SHP77 treated with DMSO at 0.1 percent for 48 hours (cell line): ENCODE measurements around the gene HNRNPAB.
"Not testable (repeated sequence)": the region's sequence is repeated elsewhere in the genome, so short reads cannot be mapped to it uniquely, and the experiment has no call there.

ENCODE experiments used
- DNase-seq: peaks from one replicate; lab custom pipeline; 2025; lab: John Stamatoyannopoulos, UW

The HNRNPAB gene

DNA sequence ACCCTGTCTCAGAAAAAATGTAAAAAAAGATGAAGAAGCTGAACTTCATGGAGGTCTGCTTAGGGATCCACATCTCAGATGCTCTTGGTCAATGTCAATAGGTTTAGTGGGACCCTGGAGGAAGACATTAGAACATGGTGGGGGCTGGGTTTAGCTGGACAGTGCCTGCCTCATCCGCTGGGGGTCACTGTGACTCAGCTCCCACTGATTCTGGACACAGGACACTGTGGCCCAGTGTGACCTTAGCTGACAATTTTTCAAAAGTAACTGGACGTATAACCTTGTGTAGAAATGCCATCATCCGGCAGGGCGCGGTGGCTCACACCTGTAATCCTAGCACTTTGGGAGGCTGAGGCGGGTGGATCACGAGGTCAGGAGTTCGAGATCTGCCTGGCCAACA, 7.3 kb upstream of the HNRNPAB start:
- no peak for DNase-seq

DNA sequence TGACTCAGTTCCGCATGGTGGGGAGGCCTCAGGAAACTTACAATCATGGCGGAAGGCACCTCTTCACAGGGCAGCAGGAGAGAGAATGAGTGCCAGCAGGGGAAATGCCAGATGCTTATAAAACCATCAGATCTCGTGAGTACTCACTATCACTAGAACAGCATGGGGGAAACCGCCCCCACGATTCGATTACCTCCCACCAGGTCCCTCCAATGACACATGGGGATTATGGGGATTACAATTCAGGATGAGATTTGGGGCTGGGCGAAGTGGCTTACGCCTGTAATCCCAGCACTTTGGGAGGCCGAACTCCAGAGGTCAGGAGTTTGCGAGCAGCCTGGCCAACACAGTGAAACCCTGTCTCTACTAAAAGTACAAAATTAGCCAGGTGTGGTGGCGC, 6.2 kb upstream of the HNRNPAB start:
- DNase-seq, result not testable (repeated sequence)

- no peak for DNase-seq
Measured at GRCh38 chr5:178198706-178199105, 5.6 kb upstream of the HNRNPAB start.

GRCh38 chr5:178199581-178200434, 4.5 kb upstream of the HNRNPAB start:
- DNase-seq, result no peak

- DNase-seq, result no peak
Measured at GRCh38 chr5:178201221-178201926, 3.0 kb upstream of the HNRNPAB start.

DNA sequence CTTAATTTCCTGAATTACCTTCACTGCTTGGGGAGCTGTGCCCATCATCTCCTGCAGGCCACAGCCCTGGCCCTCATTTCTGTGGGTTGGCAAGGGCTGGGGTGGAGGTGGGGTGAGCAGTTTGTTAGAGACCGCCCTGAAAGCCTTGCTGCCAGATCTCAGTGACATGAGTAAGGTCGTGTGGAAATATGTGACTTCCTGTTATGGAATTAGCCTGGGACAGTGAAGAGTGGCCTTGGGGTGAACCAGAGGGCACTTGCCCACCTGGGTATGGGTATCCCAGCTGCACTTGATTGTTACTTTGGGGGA, 2.5 kb upstream of the HNRNPAB start:
- no peak for DNase-seq

- no peak for DNase-seq
Measured at GRCh38 chr5:178202541-178202940, 1.8 kb upstream of the HNRNPAB start.

GRCh38 chr5:178203670-178204181, 607 bp upstream of the HNRNPAB start:
- no peak for DNase-seq

DNA sequence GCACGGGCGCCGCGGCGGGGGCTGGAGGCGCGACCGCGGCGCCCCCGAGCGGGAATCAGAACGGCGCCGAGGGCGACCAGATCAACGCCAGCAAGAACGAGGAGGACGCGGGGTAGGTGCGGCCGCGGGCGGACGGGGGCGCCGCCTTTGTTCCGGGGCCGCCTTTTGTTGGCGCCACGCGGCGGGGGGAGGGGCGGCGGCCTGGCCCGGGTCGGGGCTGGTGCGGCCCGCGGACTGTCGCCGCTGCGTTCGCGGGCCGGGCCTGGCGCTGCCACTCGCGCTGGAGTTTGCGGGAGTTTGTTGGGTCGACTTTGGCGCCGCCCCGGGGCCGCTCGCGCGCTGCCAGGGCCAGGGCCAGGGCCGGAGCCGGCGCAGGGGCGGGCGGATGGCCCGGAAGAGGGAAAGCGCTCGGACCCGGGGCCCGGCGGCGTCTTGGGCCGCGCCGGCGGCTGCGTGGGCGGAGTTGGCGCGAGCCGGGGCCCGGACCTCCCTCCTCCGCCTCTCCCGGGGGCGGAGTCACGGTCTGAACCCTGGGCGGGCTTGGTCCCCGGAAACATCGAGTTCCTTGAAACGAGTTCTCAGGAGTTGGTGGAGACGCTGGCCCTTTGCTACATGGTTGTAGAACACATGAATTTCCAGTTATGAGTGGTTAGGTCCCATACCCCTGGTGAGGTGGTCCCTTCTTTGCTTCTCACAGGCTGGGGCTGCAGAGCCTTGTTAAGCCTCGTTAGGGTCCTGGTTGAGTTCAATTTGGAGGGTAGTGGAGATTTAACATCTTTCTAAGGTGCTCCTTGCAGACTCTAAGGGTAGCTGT, 809 bp downstream of the HNRNPAB start:
- DNase-seq, result no peak

DNA sequence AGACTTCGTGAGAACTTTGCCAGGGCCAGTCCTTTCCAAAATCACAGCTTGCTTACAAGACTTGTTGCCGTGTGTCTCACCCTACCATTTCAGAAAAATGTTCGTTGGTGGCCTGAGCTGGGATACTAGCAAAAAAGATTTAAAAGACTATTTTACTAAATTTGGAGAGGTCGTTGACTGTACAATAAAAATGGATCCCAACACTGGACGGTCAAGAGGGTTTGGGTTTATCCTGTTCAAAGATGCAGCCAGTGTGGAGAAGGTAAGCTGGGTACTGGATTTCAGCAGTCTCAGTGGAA, 1.4 kb downstream of the HNRNPAB start:
- DNase-seq, result no peak

GRCh38 chr5:178206166-178207101, 2.1 kb downstream of the HNRNPAB start:
- DNase-seq, result no peak

- DNase-seq, result no peak
Measured at GRCh38 chr5:178207183-178207916, 3.0 kb downstream of the HNRNPAB start.

DNA sequence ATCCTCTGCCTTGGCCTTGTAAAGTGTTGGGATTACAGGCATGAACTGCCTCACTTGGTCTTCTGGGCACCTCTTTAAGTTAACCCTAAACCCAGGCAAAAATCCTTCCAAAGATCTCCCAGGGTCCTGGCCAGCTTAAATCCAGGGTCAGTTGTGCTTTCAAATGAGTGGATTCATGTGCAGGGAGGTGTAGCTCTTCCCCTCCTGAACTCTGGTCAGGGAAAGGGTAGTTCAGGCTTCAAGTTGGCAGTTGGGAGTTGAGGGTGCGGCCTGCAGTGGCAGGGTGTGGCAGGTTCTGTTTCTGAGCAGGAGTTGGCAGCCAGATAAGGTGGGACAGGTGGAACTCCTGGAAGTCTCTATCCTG, 3.6 kb downstream of the HNRNPAB start:
- DNase-seq, result no peak

DNA sequence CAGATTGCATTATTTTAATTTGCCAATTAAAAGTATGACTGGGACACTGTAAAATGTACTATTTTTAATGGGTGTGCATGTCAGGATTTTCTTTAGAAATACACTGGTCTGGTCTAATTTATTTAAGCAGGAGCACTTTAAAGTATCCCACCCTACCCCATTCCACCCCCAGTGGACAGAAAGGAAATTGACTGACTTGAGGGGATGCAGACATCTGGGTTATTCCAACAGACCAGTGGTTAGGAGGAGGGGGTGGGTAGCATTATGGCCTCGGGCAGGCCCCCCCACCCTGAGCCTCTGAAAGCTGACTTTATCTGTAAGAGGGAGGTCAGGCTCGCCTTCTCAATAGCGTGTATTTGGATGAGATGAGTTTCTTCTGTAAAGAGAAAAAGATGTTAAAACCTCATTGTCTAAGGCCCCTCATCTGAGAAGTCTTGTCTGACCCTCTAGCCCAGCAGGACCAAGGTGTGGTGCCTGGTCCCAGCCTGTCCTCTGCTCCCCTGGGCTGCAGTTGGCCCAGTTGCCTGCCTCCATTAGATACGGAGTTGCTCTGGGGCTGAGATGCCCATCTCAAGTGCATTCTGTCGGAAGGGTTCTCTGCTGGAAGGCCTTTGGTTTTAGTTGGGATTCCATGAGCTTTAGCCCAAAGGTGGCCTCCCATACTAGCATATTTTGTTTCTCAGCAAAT, 4.4 kb downstream of the HNRNPAB start:
- DNase-seq, result no peak

DNA sequence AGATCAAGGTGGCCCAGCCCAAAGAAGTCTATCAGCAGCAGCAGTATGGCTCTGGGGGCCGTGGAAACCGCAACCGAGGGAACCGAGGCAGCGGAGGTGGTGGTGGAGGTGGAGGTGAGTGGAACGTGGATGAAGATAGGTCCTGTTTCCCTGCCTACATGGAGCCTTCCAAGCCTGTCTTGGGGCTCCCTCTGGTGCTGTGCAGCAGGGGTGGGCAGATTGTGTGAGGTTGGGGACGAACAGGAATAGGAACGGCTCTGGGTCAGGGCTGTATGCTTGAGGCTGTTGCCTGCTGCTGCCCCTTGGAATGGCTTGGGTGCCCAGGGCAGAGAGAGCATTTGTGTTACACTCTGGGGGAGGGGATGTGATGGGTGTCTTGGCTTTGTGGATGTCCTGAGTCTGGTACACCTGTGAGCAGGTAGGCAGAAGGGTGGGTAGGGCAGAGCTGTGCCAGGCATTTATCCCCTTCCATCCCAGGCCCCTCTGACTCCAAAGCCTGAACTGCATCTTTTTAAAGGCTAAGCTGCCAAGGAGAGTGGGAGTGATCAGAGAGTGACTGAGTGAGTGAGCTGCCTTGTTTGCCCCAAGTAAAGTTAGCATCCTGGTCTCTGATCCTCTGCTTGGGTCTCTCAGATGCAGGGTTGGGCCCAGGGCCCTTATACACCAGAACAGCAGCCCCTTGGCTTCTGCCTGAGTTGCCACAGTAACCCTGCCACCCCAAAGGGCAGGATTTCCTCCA, 5.2 kb downstream of the HNRNPAB start:
- no peak for DNase-seq

DNA sequence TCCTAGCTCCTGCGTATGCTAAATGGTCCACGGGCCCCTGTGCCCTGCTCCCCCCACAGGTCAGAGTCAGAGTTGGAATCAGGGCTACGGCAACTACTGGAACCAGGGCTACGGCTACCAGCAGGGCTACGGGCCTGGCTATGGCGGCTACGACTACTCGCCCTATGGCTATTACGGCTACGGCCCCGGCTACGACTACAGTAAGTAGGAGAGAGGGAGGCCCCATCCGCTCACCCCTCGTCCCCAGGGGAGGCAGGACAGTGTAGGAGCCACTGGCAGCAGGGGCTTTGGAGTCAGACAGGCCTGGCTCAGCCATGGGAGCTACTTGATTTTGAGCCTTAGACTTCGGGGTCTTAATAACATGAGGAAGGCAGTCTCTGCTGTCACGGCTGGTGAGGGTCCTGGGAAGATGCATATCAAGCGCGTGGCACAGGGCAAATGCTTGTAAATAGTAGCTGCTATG, 5.8 kb downstream of the HNRNPAB start:
- DNase-seq, result no peak

DNA sequence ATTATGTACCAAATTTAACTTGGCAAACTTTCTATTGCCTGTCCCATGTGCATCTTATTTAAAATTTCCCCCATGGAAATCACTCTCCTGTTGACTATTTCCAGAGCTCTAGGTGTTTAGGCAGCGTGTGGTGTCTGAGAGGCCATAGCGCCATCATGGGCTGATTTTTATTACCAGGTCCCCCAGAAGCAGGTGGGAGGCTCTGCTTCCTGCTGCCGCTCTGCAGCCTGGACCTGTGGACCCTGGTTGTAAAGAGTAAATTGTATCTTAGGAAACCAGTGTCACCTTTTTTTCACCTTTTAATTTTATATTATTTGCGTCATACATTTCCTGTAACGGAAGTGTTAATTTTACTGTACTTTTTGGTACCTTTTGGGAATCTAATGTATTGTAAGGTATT, 6.4 kb downstream of the HNRNPAB start:
- DNase-seq, result no peak

- DNase-seq, result no peak
Measured at GRCh38 chr5:178211095-178212048, 7.0 kb downstream of the HNRNPAB start.
